GM12878 (cell line): ENCODE data around the gene DNAH3. TPM values are rescaled to one million over a fixed set of nuclear protein-coding genes. Genes with fewer than 3 reads are reported as not detected.

ENCODE experiments used
- ATAC-seq: fragments of 200-7000 bp; cut with Tn5 transposase; 3 replicates; pipeline ENCODE4 v1.9.1; 2020; ENCODE audit warnings: mild to moderate bottlenecking, moderate library complexity
- BruUV-seq: library from RNA; stranded (reverse); fragments of 400-500 nt; replicated peaks from 2 replicates; lab custom pipeline; 2021; lab: Mats Ljungman, UMichigan
- CTCF ChIA-PET: fragments of 300-600 bp; sonication (Branson Sonifier 250); formaldehyde crosslinking; extraction: SDS; loops from one replicate; lab custom pipeline; 2021; ENCODE audit warnings: inconsistent platforms; lab: Yijun Ruan, JAX
- POLR2A ChIA-PET: fragments of 350-600 bp; formaldehyde crosslinking; extraction: SDS; loops from one replicate; lab custom pipeline; 2021; ENCODE audit warnings: inconsistent platforms; lab: Charles Lee
- RAD21 ChIA-PET: fragments of 300-600 bp; sonication (Branson Sonifier 250); formaldehyde crosslinking; loops from one replicate; lab custom pipeline; 2023; ENCODE audit warnings: antibody characterized with exemption; ENCODE audit not compliant: unreplicated experiment; lab: Charles Lee
- SMC1A ChIA-PET: fragments of 300-600 bp; sonication (Branson Sonifier 250); formaldehyde crosslinking; loops from one replicate; lab custom pipeline; 2023; ENCODE audit not compliant: unreplicated experiment, uncharacterized antibody; lab: Charles Lee
- DNase-seq: peaks from one replicate; pipeline ENCODE4 v3.0.0-alpha.2; 2011; ENCODE audit warnings: low read depth, low spot score
- FAIRE-seq: peaks from 3 replicates; lab custom pipeline; 2011; peaks lifted over from hg19 to GRCh38; lab: Jason Lieb, UNC
- H2AFZ ChIP-seq: 2 replicates; pipeline ENCODE4 v1.6.0; 2011; ENCODE audit warnings: low read depth, low read length, control low read depth; ENCODE audit not compliant: control insufficient read depth
- H3K27ac ChIP-seq: 2 replicates; pipeline ENCODE4 v1.5.1; 2011; ENCODE audit warnings: control low read depth; ENCODE audit not compliant: control insufficient read depth, insufficient read depth
- H3K27me3 ChIP-seq, 2 experiments: replicated peaks in 1 of 2; 2 replicates each; pipeline versions ENCODE4 v1.6.0 to v1.6.1; 2011; ENCODE audit warnings: low read length in 1 of 2; ENCODE audit not compliant: control insufficient read depth in 2 of 2, insufficient read depth in 2 of 2
- H3K36me3 ChIP-seq, 2 experiments: 2 replicates each; pipeline ENCODE4 v1.5.1; 2011; ENCODE audit warnings: low read length in 1 of 2; ENCODE audit not compliant: control insufficient read depth in 2 of 2, insufficient read depth in 2 of 2
- H3K4me1 ChIP-seq: 2 replicates; pipeline ENCODE4 v1.6.1; 2011; ENCODE audit warnings: mild to moderate bottlenecking, low read length, moderate library complexity, mixed read lengths; ENCODE audit not compliant: control insufficient read depth, insufficient read depth
- H3K4me2 ChIP-seq: 2 replicates; pipeline ENCODE4 v1.6.0; 2011; ENCODE audit warnings: control low read depth; ENCODE audit not compliant: control insufficient read depth, insufficient read depth
- H3K4me3 ChIP-seq: fragments of 200-600 bp; sonication (generic); 2 replicates; pipeline ENCODE4 v1.5.1; 2016
- H3K79me2 ChIP-seq: 2 replicates; pipeline ENCODE4 v1.6.0; 2011; ENCODE audit warnings: low read length; ENCODE audit not compliant: control insufficient read depth, insufficient read depth
- H3K9ac ChIP-seq: 2 replicates; pipeline ENCODE4 v1.8.0; 2011; ENCODE audit warnings: low read length, control low read depth, mixed read lengths; ENCODE audit not compliant: control insufficient read depth, insufficient read depth
- H3K9me3 ChIP-seq: replicated peaks from 3 replicates; pipeline ENCODE4 v1.5.1; 2011; ENCODE audit warnings: mild to moderate bottlenecking, low read length; ENCODE audit not compliant: control insufficient read depth, insufficient read depth
- H4K20me1 ChIP-seq: 2 replicates; pipeline ENCODE4 v1.6.0; 2011; ENCODE audit not compliant: control insufficient read depth, insufficient read depth
- CHD4 ChIP-seq: fragments of 200-600 bp; sonication (generic); IDR thresholded peaks from 2 replicates; pipeline ENCODE4 v1.6.1; 2016; ENCODE audit warnings: mild to moderate bottlenecking
- DPF2 ChIP-seq: fragments of 450-650 bp; IDR thresholded peaks from 2 replicates; pipeline ENCODE4 v1.6.1; 2017; ENCODE audit warnings: mild to moderate bottlenecking
- GABPA ChIP-seq: IDR thresholded peaks from 2 replicates; pipeline ENCODE4 v1.6.1; 2014; ENCODE audit warnings: antibody characterized with exemption, low read depth, mild to moderate bottlenecking, inconsistent platforms
- HCFC1 ChIP-seq: fragments of 150-350 bp; IDR thresholded peaks from 2 replicates; pipeline ENCODE4 v1.6.1; 2014; ENCODE audit warnings: low read length
- IKZF2 ChIP-seq, 2 experiments: fragments of 450-650 bp; IDR thresholded peaks; 2 replicates each; pipeline ENCODE4 v1.6.1; 2017; ENCODE audit warnings: mild to moderate bottlenecking in 2 of 2, moderate library complexity in 2 of 2
- MTA3 ChIP-seq: IDR thresholded peaks from 2 replicates; pipeline ENCODE4 v1.6.1; 2012; ENCODE audit warnings: low read length, inconsistent platforms, borderline replicate concordance
- MYB ChIP-seq: fragments of 150-350 bp; IDR thresholded peaks from 2 replicates; pipeline ENCODE4 v1.6.1; 2014; ENCODE audit warnings: mild to moderate bottlenecking, low read depth, low read length, borderline replicate concordance
- NBN ChIP-seq: fragments of 450-650 bp; IDR thresholded peaks from 2 replicates; pipeline ENCODE4 v1.6.1; 2016
- NR2C1 ChIP-seq: fragments of 450-650 bp; IDR thresholded peaks from 2 replicates; pipeline ENCODE4 v1.6.1; 2017; ENCODE audit warnings: antibody characterized with exemption, mild to moderate bottlenecking, moderate library complexity
- PAX8 ChIP-seq: fragments of 450-650 bp; IDR thresholded peaks from 2 replicates; pipeline ENCODE4 v1.6.1; 2017; ENCODE audit warnings: mild to moderate bottlenecking, moderate library complexity
- PML ChIP-seq: IDR thresholded peaks from 2 replicates; pipeline ENCODE4 v1.6.1; 2012; ENCODE audit warnings: low read length, inconsistent platforms
- ZZZ3 ChIP-seq: IDR thresholded peaks from 2 replicates; pipeline ENCODE4 v1.6.1; 2011; ENCODE audit warnings: low read depth; ENCODE audit not compliant: control insufficient read depth, insufficient read length
- WGBS: methylation state at CpG from one replicate; pipeline ENCODE4 v1.1.6; 2016; ENCODE audit warnings: low lambda C conversion rate; ENCODE audit not compliant: insufficient replicate concordance, insufficient coverage; ENCODE audit errors: missing lambda C conversion rate; 5-methylcytosine and 5-hydroxymethylcytosine counted together
- in situ Hi-C: fragments of 300-500 bp; cut with MboI; formaldehyde crosslinking; loops from 9 replicates; pipeline ENCODE4 v1.14.3; 2018; ENCODE audit warnings: mixed read lengths
- intact Hi-C: fragments of 100-400 bp; cut with micrococcal nuclease; formaldehyde crosslinking; loops from one replicate; pipeline ENCODE4 v1.14.2; 2022; ENCODE audit not compliant: unreplicated experiment
- polyA plus RNA-seq, 11 experiments: library from polyadenylated mRNA; depleted of rRNA in 4 of 11; unstranded in 6 of 11; stranded (reverse) in 5 of 11; fragments of >200 nt; fragmentation: Nextera tagmentation in 4 of 11; fragmentation: Illumina TruSeq in 1 of 11; extraction: Ambion mirVana in 4 of 11; extraction: Trizol in 1 of 11; gene quantifications; 1 replicate in 1 of 11; 2 replicates in 10 of 11; pipeline versions ENCODE4 v1.2.1 to v1.2.3, GENCODE V29; 2011 to 2016; ENCODE audit warnings: inconsistent platforms in 2 of 11, missing spikeins in 2 of 11, low read depth in 1 of 11
- total RNA-seq, 4 experiments: library from RNA; depleted of rRNA in 3 of 4; stranded (reverse); fragments of >200 nt in 3 of 4; fragmentation: Illumina TruSeq in 1 of 4; extraction: Trizol in 1 of 4; gene quantifications; 2 replicates each; pipeline versions ENCODE4 v1.2.1 to v1.2.3, GENCODE V29; 2013 to 2021
- TF ChIP-seq, protein P1 (sequence below): fragments of 450-650 bp; formaldehyde crosslinking; IDR thresholded peaks from 2 replicates; pipeline ENCODE4 v1.4.0; 2022; ENCODE audit warnings: mild to moderate bottlenecking, moderate library complexity
- TF ChIP-seq, protein P2 (sequence below): fragments of 450-650 bp; formaldehyde crosslinking; IDR thresholded peaks from 2 replicates; pipeline ENCODE4 v1.5.0; 2022; ENCODE audit warnings: mild to moderate bottlenecking, missing genetic modification characterization
- TF ChIP-seq, protein P3 (sequence below): IDR thresholded peaks from 2 replicates; pipeline ENCODE4 v1.6.1; 2012; ENCODE audit warnings: low read length, inconsistent platforms

DNAH3 gene
- total and polyA plus RNA-seq, 10 of the 15 experiments (the other 5 are each of a cell fraction or from before 2014, with no cell fraction given), result under 0.01 to 0.04 (median 0.04) TPM; not detected in 5

DNA sequence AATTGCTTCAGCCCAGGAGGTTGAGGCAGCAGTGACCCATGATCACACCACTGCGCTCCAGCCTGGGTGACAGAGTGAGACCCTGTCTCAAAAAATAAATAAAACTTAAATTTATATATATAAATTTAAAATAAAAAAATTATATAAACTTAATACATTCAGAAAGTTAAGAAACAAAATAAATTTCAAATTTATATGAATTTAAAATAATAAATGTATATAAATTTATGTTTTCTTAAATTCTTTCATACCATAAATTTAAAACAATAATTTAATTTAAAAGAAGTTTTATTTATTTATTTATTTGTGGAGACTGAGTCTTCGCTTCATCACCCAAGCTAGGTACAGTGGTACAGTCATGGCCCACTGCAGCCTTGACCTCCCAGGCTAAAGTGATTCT lies 229.8 kb downstream of the DNAH3 start:
- Histone ChIP-seq H3K9me3 (no peaks in the 10 kb centered on the region), H3K27ac (no peak overlapping the region), H3K4me1 (no peaks in the 10 kb centered on the region), H3K9ac (no peak overlapping the region), H3K4me2 (no peak overlapping the region), H2AFZ (no peak overlapping the region), H3K79me2 (no peaks in the 10 kb centered on the region), H3K4me3 (no peak overlapping the region), H3K27me3 (no peaks in the 10 kb centered on the region), H3K36me3 (peaks cover 0 to 2% of the 10 kb centered on the region in 2 experiments; a peak in 1 of 4 replicates), H4K20me1 (no peaks in the 10 kb centered on the region)
- ATAC-seq, result no peak
- no peak for DNase-seq
- SMC1A ChIA-PET, result interaction anchor here (1.5 to 3.0 kb wide), 3 partner anchors 9 to 70 kb away, joined by 3 to 13 read pairs (median 6); no protein-coding TSS in a partner anchor
- POLR2A ChIA-PET, result no interaction called here
- no TSS peak for BruUV-seq
- FAIRE-seq, result no peak
- RAD21 ChIA-PET, result no interaction called here
- in situ Hi-C loops, result no loop called here
- CTCF ChIA-PET, result interaction anchor here (0.9 kb wide), 1 partner anchor 17 kb away, joined by 3 read pairs; no protein-coding TSS in a partner anchor
- intact Hi-C loops, result no loop called here
- WGBS, result 100% methylated on average over 2 of the region's 2 CpGs
- TF ChIP-seq PAX8 (no peak), NBN (no peak), MYB (no peak), MTA3 (no peak), IKZF2 (IDR thresholded peaks at IDR 0.05) (no peak), GABPA (no peak), NR2C1 (no peak), DPF2 (no peak), HCFC1 (no peak), CHD4 (no peak), PML (no peak), ZZZ3 (no peak)
- TF ChIP-seq, protein P1, sequence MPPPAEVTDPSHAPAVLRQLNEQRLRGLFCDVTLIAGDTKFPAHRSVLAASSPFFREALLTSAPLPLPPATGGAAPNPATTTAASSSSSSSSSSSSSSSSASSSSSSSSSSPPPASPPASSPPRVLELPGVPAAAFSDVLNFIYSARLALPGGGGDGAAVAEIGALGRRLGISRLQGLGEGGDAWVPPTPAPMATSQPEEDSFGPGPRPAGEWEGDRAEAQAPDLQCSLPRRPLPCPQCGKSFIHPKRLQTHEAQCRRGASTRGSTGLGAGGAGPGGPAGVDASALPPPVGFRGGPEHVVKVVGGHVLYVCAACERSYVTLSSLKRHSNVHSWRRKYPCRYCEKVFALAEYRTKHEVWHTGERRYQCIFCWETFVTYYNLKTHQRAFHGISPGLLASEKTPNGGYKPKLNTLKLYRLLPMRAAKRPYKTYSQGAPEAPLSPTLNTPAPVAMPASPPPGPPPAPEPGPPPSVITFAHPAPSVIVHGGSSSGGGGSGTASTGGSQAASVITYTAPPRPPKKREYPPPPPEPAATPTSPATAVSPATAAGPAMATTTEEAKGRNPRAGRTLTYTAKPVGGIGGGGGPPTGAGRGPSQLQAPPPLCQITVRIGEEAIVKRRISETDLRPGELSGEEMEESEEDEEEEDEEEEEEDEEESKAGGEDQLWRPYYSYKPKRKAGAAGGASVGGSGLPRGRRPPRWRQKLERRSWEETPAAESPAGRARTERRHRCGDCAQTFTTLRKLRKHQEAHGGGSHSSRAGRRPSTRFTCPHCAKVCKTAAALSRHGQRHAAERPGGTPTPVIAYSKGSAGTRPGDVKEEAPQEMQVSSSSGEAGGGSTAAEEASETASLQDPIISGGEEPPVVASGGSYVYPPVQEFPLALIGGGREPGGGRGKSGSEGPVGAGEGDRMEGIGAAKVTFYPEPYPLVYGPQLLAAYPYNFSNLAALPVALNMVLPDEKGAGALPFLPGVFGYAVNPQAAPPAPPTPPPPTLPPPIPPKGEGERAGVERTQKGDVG (CRISPR knock-in tag), result no peak
- TF ChIP-seq, protein P2, sequence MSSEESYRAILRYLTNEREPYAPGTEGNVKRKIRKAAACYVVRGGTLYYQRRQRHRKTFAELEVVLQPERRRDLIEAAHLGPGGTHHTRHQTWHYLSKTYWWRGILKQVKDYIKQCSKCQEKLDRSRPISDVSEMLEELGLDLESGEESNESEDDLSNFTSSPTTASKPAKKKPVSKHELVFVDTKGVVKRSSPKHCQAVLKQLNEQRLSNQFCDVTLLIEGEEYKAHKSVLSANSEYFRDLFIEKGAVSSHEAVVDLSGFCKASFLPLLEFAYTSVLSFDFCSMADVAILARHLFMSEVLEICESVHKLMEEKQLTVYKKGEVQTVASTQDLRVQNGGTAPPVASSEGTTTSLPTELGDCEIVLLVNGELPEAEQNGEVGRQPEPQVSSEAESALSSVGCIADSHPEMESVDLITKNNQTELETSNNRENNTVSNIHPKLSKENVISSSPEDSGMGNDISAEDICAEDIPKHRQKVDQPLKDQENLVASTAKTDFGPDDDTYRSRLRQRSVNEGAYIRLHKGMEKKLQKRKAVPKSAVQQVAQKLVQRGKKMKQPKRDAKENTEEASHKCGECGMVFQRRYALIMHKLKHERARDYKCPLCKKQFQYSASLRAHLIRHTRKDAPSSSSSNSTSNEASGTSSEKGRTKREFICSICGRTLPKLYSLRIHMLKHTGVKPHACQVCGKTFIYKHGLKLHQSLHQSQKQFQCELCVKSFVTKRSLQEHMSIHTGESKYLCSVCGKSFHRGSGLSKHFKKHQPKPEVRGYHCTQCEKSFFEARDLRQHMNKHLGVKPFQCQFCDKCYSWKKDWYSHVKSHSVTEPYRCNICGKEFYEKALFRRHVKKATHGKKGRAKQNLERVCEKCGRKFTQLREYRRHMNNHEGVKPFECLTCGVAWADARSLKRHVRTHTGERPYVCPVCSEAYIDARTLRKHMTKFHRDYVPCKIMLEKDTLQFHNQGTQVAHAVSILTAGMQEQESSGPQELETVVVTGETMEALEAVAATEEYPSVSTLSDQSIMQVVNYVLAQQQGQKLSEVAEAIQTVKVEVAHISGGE (CRISPR knock-in tag), result no peak
- TF ChIP-seq, protein P3, sequence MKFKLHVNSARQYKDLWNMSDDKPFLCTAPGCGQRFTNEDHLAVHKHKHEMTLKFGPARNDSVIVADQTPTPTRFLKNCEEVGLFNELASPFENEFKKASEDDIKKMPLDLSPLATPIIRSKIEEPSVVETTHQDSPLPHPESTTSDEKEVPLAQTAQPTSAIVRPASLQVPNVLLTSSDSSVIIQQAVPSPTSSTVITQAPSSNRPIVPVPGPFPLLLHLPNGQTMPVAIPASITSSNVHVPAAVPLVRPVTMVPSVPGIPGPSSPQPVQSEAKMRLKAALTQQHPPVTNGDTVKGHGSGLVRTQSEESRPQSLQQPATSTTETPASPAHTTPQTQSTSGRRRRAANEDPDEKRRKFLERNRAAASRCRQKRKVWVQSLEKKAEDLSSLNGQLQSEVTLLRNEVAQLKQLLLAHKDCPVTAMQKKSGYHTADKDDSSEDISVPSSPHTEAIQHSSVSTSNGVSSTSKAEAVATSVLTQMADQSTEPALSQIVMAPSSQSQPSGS, result no peak
